Fibroblast of villous mesenchyme (primary cell): ENCODE measurements around the gene TMEM169. TPM values are rescaled to one million over a fixed set of nuclear protein-coding genes. Genes with fewer than 3 reads are reported as not detected.

Source experiments
- DNase-seq: peaks from one replicate; pipeline ENCODE4 v3.0.0-alpha.2; 2010; ENCODE audit warnings: low read depth
- H3K4me3 ChIP-seq: 2 replicates; pipeline ENCODE4 v1.5.1; 2011; ENCODE audit warnings: low read depth, mild to moderate bottlenecking, low read length
- CTCF ChIP-seq: IDR thresholded peaks from 2 replicates; pipeline ENCODE4 v1.5.1; 2012; ENCODE audit warnings: low read depth, mild to moderate bottlenecking, low read length; ENCODE audit not compliant: insufficient read depth
- total RNA-seq: library from RNA; depleted of rRNA; stranded (reverse); fragments of >200 nt; gene quantifications from 2 replicates; pipeline ENCODE4 v1.2.3, GENCODE V29; 2012

The TMEM169 gene
- total RNA-seq, 1 donor = 0.43 TPM

- H3K4me3 ChIP-seq = peak within 1 kb of the TSS; percentile 99
- peak; percentile 98 for DNase-seq
- no peak for TF ChIP-seq CTCF
Measured at GRCh38 chr2:216108967-216109921, 27.5 kb downstream of the TMEM169 start, which contains the start of gene XRCC5. Gene XRCC5, plus strand, starts transcription at chr2:216109348. Its CDS starts 89 bp downstream, at chr2:216109437.

- peak; percentile 57 for TF ChIP-seq CTCF
- peak; percentile 73 for DNase-seq
Measured at GRCh38 chr2:216109962-216110614, 28.4 kb downstream of the TMEM169 start.

DNA sequence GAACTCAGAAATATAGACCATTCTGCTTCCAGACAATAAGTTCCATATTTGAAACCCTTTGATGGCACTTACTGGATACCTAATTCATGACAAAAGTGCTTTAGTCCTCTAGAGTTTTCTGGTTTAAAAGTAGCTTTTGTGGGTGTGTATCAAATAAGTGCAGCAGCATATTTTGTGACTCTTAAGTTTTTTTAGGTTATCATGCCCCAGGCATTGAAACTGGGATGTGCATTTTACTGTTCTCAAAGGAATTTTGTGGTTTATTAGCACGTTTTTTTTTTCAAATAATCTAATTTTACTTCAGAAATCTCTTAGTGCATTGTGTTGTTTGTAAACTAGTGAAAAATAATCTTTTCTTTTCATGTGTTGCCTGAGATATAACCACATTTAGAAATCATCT is 28.9 kb downstream of the TMEM169 start:
- DNase-seq = no peak
- peak overlapping the region; percentile 99 for H3K4me3 ChIP-seq
- TF ChIP-seq CTCF = no peak

More at GRCh38 chr2:216109962-216110614, 28.4 kb downstream of the TMEM169 start:
- peak overlapping the region; percentile 99 for H3K4me3 ChIP-seq

GRCh38 chr2:216111122-216111521 is 29.4 kb downstream of the TMEM169 start:
- no peak overlapping the region for H3K4me3 ChIP-seq
- TF ChIP-seq CTCF = no peak
- no peak for DNase-seq

- TF ChIP-seq CTCF = no peak
- H3K4me3 ChIP-seq = no peak overlapping the region
- DNase-seq = no peak
Measured at GRCh38 chr2:216112926-216113325, 31.2 kb downstream of the TMEM169 start.

- TF ChIP-seq CTCF = no peak
- DNase-seq = no peak
- no peak overlapping the region for H3K4me3 ChIP-seq
Measured at GRCh38 chr2:216113572-216113971, 31.9 kb downstream of the TMEM169 start.
